ENCODE results near the gene SLC12A5. TPM values are rescaled to one million over a fixed set of nuclear protein-coding genes. Genes with fewer than 3 reads are reported as not detected.

SLC12A5 gene
- total and polyA plus RNA-seq, 12 donors, result 0.28 to 1.3 (median 1.0) TPM; not detected in 8

DNA sequence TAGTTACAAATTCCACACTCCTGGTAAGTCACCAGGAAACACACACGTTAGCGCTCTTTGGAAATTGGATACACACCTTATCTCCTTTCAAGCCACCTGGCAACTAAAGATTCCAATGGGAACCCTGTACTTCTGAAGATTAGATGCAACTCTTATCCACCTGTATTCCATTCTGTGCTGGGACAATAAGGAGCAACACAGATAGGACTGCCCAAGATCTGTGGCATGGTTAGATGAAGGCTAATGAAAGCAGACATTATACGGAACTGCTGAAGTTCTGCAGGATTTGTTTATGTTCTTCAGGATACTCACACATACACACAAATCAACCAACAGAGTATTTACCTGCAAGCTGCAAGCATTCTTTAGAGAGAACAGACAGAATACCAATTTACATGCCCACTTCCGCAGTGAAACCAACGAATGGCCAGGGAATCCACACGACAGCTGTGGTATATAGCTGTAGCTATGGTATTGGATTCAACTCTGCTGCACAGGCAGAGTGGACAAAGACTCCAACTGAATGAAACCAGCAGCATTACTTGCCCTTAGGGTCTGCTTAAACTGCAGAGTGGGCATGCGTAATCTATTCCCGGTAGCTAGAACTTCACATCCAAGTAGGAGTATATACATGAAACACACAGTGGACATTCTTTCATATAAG, 48.8 kb downstream of the SLC12A5 start:
- Histone ChIP-seq H3K4me1 (peaks cover 0 to 46% (median 25%) of the 10 kb centered on the region in 9 donors), H3K27me3 (no peaks in the 10 kb centered on the region), H3K27ac (no peak overlapping the region), H3K9me3 (no peaks in the 10 kb centered on the region), H3K4me3 (no peak overlapping the region), H3K36me3 (peaks cover 0 to 73% (median 22%) of the 10 kb centered on the region in 9 donors)
- no peak for DNase-seq
- ATAC-seq, result no peak
- intact Hi-C loops (cut with DNase I), result no loop called here
- 94 to 95% methylated on average over 8 of the region's 8 CpGs for WGBS, 2 donors
- no peak for TF ChIP-seq CTCF (IDR thresholded peaks at IDR 0.05)

DNA sequence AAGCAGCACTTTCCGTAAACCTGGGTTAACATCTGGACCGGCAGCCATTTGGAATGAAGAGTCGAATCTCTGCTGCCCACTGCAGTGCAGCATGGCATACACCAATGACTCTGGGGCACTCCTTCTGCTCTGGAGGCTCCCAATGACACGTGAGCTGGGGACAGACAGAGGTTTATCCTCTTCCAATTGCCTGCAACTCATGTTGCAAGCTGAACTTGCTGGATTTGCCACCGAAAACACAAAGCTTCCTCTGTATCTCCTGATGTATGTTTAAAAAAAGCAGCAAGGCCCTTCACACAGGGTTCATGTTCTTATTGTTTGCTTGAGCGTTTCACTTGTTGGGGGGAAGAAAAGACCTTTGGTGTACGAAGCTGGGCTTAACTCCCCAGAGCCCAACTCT, 49.9 kb downstream of the SLC12A5 start:
- no peaks in the 10 kb centered on the region for H3K27me3 ChIP-seq
- H3K36me3 ChIP-seq, result peaks cover 0 to 61% (median 22%) of the 10 kb centered on the region in 9 donors
- no peak overlapping the region for H3K4me3 ChIP-seq
- ATAC-seq (no peak), DNase-seq (no peak)
- H3K27ac ChIP-seq, result no peak overlapping the region
- no peak for TF ChIP-seq CTCF (IDR thresholded peaks at IDR 0.05)
- 81 to 84% methylated on average over 7 of the region's 7 CpGs for WGBS, 2 donors
- intact Hi-C loops (cut with DNase I), result no loop called here
- H3K9me3 ChIP-seq, result no peaks in the 10 kb centered on the region
- H3K4me1 ChIP-seq, result peaks cover 4 to 46% (median 34%) of the 10 kb centered on the region in 9 donors

DNA sequence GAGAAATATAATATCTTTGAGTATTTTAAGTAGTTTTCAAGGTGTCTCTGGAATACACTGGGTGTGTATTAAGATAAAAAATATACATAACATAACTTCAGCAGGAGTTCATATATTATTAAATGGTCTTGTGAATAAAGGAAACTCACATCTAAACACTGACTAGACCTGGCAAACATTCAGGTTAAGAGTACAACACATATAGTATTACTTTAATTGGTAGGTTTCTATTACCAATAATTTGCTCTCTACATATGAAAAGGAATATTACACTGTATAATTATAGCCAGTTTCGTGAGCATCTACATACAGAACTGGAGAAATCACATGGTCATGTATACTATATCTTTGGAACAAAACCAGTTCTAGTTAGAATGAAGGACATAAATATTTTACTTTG, 52.1 kb downstream of the SLC12A5 start:
- no peak for TF ChIP-seq CTCF (IDR thresholded peaks at IDR 0.05)
- Histone ChIP-seq H3K36me3 (peaks cover 0 to 40% (median 16%) of the 10 kb centered on the region in 9 donors), H3K4me1 (peaks cover 4 to 65% (median 55%) of the 10 kb centered on the region in 9 donors), H3K4me3 (no peak overlapping the region), H3K27ac (no peak overlapping the region), H3K27me3 (no peaks in the 10 kb centered on the region), H3K9me3 (no peaks in the 10 kb centered on the region)
- WGBS, 2 donors, result 88 to 89% methylated on average over 1 of the region's 1 CpG
- intact Hi-C loops (cut with DNase I), result loop anchor here in 2 of 10 donors (10.0 kb wide), 2 partner anchors 56 to 106 kb away; partner anchors contain the start of genes SLC12A5 (in 1 of the 2) and ZNF335 (in 1 of the 2)
- ATAC-seq (no peak), DNase-seq (no peak)

GRCh38 chr20:46083101-46083500, 54.1 kb downstream of the SLC12A5 start:
- TF ChIP-seq CTCF (IDR thresholded peaks at IDR 0.05), result no peak
- Histone ChIP-seq H3K27ac (no peak overlapping the region), H3K36me3 (peaks cover 0 to 20% (median 10%) of the 10 kb centered on the region in 9 donors), H3K27me3 (no peaks in the 10 kb centered on the region), H3K4me3 (no peak overlapping the region), H3K9me3 (no peaks in the 10 kb centered on the region), H3K4me1 (peaks cover 8 to 85% (median 75%) of the 10 kb centered on the region in 9 donors)
- intact Hi-C loops (cut with DNase I), result loop anchor here in 2 of 10 donors (10.0 kb wide), 2 partner anchors 58 to 108 kb away; partner anchors contain the start of genes SLC12A5 (in 1 of the 2) and ZNF335 (in 1 of the 2)
- WGBS, 2 donors, result 64 to 68% methylated on average over 6 of the region's 6 CpGs
- ATAC-seq (no peak), DNase-seq (no peak)

Measured in heart right ventricle (tissue), 16 donors.